Activated T-cell treated with anti-CD3 and anti-CD28 coated beads, Interleukin-2, amount 50 U/mL, for 48 hours (primary cell): ENCODE data around the gene ATP10B.
"Not testable (repeated sequence)": the region's sequence is repeated elsewhere in the genome, so short reads cannot be mapped to it uniquely, and the experiment has no call there.

ENCODE experiments used
- DNase-seq, 2 experiments: peaks; one replicate each; pipeline ENCODE4 v3.0.0-alpha.2; 2020

ATP10B gene

GRCh38 chr5:160852049-160852448 is at the start of gene ATP10B:
Gene ATP10B, minus strand, starts transcription at chr5:160852211. Its CDS starts 164,137 bp downstream, at chr5:160688074.
- DNase-seq = no peak

- no peak for DNase-seq
Observed at GRCh38 chr5:160901656-160902055, 49.6 kb upstream of the ATP10B start.

GRCh38 chr5:160899735-160900134 is 47.7 kb upstream of the ATP10B start:
- DNase-seq = no peak

GRCh38 chr5:160893180-160893964 is 41.4 kb upstream of the ATP10B start:
- not testable (repeated sequence) for DNase-seq

GRCh38 chr5:160887780-160888179 is 35.8 kb upstream of the ATP10B start:
- DNase-seq = no peak

- not testable (repeated sequence) for DNase-seq
Observed at GRCh38 chr5:160873560-160874200, 21.7 kb upstream of the ATP10B start.

- no peak for DNase-seq
Observed at GRCh38 chr5:160869989-160870521, 18.0 kb upstream of the ATP10B start.

GRCh38 chr5:160867976-160868375 is 16.0 kb upstream of the ATP10B start:
- DNase-seq = no peak

- no peak for DNase-seq
Observed at GRCh38 chr5:160851451-160851850, 560 bp downstream of the ATP10B start.

GRCh38 chr5:160850421-160850820 is 1.6 kb downstream of the ATP10B start:
- no peak for DNase-seq

GRCh38 chr5:160847526-160848085 is 4.4 kb downstream of the ATP10B start:
- DNase-seq = no peak

- DNase-seq = no peak
Observed at GRCh38 chr5:160846642-160847041, 5.4 kb downstream of the ATP10B start.

GRCh38 chr5:160844177-160844576 is 7.8 kb downstream of the ATP10B start:
- DNase-seq = no peak

GRCh38 chr5:160843240-160843639 is 8.8 kb downstream of the ATP10B start:
- DNase-seq = no peak

GRCh38 chr5:160837749-160838593 is 14.0 kb downstream of the ATP10B start:
- DNase-seq = no peak

GRCh38 chr5:160837211-160837610 is 14.8 kb downstream of the ATP10B start:
- no peak for DNase-seq

GRCh38 chr5:160835818-160836528 is 16.0 kb downstream of the ATP10B start:
- no peak for DNase-seq

GRCh38 chr5:160835376-160835775 is 16.6 kb downstream of the ATP10B start:
- no peak for DNase-seq

- DNase-seq = no peak
Observed at GRCh38 chr5:160833806-160834205, 18.2 kb downstream of the ATP10B start.

- no peak for DNase-seq
Observed at GRCh38 chr5:160831801-160832200, 20.2 kb downstream of the ATP10B start.

- no peak for DNase-seq
Observed at GRCh38 chr5:160824301-160825001, 27.6 kb downstream of the ATP10B start.
